Immature natural killer cell (primary cell): ENCODE data around the gene C16orf74. TPM values are rescaled to one million over a fixed set of nuclear protein-coding genes. Genes with fewer than 3 reads are reported as not detected.

Source experiments
- DNase-seq, 3 donors: peaks; one replicate each; pipeline ENCODE4 v3.0.0; 2022; ENCODE audit warnings: mixed read lengths in 1 of 3
- H3K27ac Mint-ChIP-seq, 6 donors: one replicate each; pipeline ENCODE4 v1.8.0; 2020; ENCODE audit warnings: mixed read lengths in 6 of 6, mild to moderate bottlenecking in 5 of 6, inconsistent platforms in 4 of 6, moderate library complexity in 3 of 6
- H3K27me3 Mint-ChIP-seq, 3 donors: one replicate each; pipeline ENCODE4 v1.8.0; 2020 to 2021; ENCODE audit warnings: low read depth in 3 of 3, mild to moderate bottlenecking in 3 of 3, mixed read lengths in 3 of 3, moderate library complexity in 3 of 3, inconsistent platforms in 1 of 3
- H3K36me3 Mint-ChIP-seq, 3 donors: one replicate each; pipeline ENCODE4 v1.8.0; 2020; ENCODE audit warnings: mixed read lengths in 3 of 3, inconsistent platforms in 2 of 3, mild to moderate bottlenecking in 2 of 3
- H3K4me1 Mint-ChIP-seq, 2 donors: one replicate each; pipeline ENCODE4 v1.8.0; 2020; ENCODE audit warnings: inconsistent platforms in 2 of 2, mild to moderate bottlenecking in 2 of 2, mixed read lengths in 2 of 2, moderate library complexity in 1 of 2
- H3K4me3 Mint-ChIP-seq, 5 donors: one replicate each; pipeline ENCODE4 v1.8.0; 2020; ENCODE audit warnings: mild to moderate bottlenecking in 5 of 5, mixed read lengths in 5 of 5, inconsistent platforms in 3 of 5, moderate library complexity in 3 of 5
- H3K9me3 Mint-ChIP-seq, 6 donors: one replicate each; pipeline ENCODE4 v1.8.0; 2020; ENCODE audit warnings: mild to moderate bottlenecking in 6 of 6, mixed read lengths in 6 of 6, inconsistent platforms in 4 of 6, moderate library complexity in 3 of 6
- polyA plus RNA-seq, 3 donors: library from polyadenylated mRNA; unstranded; fragments of 300-500 nt; fragmentation: Illumina TruSeq; gene quantifications; one replicate each; pipeline ENCODE4 v1.2.3, GENCODE V29; 2021

Gene C16orf74
- polyA plus RNA-seq, 3 donors from 2014 or later, result 5.0 to 9.0 (median 7.4) TPM

DNA sequence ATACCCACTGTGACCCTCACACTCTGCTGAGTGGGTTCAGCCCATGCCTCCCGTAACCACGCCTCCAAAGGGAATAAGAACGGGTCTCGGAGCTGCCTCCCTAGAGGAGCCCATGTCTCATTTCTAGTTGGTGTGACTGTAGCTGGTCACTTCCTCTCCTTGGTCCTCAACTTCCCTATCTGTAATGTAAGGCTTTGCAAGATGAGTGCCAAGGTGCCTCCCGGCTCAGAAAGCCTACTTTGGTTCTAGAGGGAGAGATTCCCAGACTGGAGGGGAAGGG is 20.8 kb downstream of the C16orf74 start:
- Mint-ChIP-seq H3K27ac (no peak overlapping the region), H3K4me3 (no peak overlapping the region), H3K4me1 (peaks cover 4 to 7% of the 10 kb centered on the region in 2 donors), H3K9me3 (no peaks in the 10 kb centered on the region), H3K27me3 (peaks cover 0 to 5% (median 3%) of the 10 kb centered on the region in 3 donors), H3K36me3 (peaks cover 0 to 6% (median 5%) of the 10 kb centered on the region in 3 donors)
- no peak for DNase-seq

DNA sequence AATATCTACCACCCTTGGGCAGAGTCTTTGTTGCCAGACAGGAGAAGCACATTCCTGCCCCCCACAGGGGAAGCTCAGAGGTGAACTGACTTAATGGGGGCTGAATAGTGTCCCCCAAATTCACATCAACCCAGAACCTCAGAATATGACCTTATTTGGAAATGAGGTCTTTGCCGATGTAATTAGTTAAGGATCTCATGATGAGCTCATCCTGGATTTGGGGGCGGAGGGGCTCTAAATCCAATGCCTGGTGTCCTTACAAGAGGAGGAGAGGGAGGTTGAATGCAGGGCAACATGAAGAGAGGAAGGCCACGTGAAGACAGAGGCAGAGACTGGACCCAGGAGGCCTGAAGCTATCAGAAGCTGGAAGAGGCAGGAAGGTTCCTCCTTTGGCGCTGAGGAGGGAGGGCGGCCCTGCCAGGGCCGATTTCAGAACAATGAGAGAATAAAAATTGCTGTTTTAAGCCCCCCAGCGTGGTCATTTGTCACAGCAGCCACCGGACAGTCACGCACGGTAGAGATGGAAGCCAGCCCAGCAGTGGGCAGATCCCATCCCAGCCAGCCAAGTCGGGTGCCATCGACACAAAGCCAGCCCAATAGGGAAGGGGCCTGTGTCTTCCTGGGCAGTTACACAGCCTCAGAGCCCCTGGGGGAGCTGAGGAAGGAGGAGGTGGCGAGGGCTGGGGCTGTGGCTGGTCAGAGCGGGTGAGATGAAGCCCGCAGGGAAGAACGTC is 21.3 kb downstream of the C16orf74 start:
- peaks cover 0 to 6% (median 5%) of the 10 kb centered on the region in 3 donors for H3K36me3 Mint-ChIP-seq
- H3K9me3 Mint-ChIP-seq, result no peaks in the 10 kb centered on the region
- peaks cover 0 to 2% of the 10 kb centered on the region in 2 donors for H3K4me1 Mint-ChIP-seq
- H3K27ac Mint-ChIP-seq, result no peak overlapping the region
- peaks cover 0 to 5% (median 3%) of the 10 kb centered on the region in 3 donors for H3K27me3 Mint-ChIP-seq
- no peak overlapping the region for H3K4me3 Mint-ChIP-seq
- DNase-seq, result no peak

DNA sequence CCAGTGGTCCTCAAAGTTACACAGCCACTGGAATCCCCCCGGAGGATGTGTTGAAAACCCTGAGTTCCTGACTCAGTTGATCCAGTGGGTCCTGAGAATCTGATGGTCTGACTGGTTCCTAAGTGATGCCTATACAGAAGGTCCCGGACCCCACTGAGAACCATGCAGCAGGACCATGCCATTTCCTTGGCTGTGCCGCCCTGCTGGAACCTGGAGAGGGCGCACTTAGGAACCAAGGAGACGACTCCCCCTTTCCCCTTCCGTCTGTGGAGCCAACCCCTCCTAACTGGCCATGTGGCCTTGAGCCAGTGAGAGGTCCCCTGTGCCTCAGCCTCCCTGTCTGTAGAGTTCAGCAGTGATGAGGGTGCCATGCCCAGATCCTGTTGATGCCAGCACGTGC is 22.0 kb downstream of the C16orf74 start:
- Mint-ChIP-seq H3K4me3 (no peak overlapping the region), H3K36me3 (peaks cover 0 to 6% (median 5%) of the 10 kb centered on the region in 3 donors), H3K9me3 (no peaks in the 10 kb centered on the region), H3K4me1 (no peaks in the 10 kb centered on the region), H3K27ac (peak overlapping the region in 1 of 6 donors; percentile 59), H3K27me3 (peaks cover 0 to 5% (median 3%) of the 10 kb centered on the region in 3 donors)
- DNase-seq, result no peak

DNA sequence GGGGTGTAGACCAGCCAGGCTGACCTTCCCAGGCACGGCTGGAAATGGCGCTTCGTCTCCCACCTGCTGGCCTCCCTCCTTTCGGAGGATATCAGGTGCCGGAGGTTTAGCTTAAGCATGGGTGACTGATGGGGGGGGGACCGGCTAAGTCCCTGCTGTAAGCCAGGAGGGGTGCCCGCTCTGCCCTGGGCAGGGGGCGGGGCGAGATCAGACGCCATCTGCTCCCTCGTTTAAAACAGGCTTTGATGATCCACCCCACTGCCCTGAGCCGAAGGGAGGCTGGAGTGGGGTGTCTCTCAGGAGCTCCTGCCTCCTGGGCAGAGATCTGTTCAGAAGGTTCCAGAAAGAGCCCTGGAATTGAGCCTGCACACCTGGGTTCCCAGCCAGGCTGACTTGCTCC is 26.0 kb downstream of the C16orf74 start:
- Mint-ChIP-seq H3K9me3 (no peaks in the 10 kb centered on the region), H3K27ac (no peak overlapping the region), H3K36me3 (peaks cover 0 to 6% (median 5%) of the 10 kb centered on the region in 3 donors), H3K4me1 (no peaks in the 10 kb centered on the region), H3K4me3 (no peak overlapping the region), H3K27me3 (peaks cover 0 to 5% (median 5%) of the 10 kb centered on the region in 3 donors)
- no peak for DNase-seq

DNA sequence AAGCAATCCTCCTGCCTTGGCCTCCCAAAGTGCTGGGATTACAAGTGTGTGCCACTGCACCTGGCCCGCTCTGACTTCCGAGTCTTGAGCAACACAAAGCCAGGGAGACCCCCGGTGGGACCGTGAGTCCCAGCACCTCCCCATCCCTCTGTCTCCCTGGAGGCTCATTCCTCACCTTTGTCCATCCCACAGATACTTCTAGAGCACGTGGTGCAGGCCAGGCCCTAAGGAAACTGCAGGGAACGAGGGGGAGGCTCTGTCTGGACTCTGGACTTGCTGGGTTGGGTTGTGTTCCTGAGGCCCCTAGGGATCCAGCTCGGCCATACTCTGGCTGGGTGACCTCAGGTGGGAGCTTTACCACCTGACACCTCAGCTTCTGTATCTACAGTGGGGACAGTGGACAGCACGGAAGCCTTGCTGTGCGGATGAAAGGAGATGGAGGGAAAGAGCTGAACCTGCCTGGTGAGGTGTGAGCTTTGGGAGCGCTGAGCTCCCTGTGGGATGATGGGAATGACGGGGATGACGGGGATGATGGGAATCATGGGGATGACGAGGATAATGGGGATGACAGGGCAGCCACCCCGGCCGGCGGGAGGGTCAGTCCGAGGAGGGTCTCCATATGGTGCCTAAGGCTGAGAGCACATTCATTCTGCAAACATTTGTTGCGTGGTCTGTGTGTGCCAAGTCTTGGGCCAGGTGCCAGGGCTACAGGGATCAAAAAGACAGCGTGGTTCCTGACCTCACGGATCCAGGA is 26.6 kb downstream of the C16orf74 start:
- H3K27ac Mint-ChIP-seq, result no peak overlapping the region
- no peaks in the 10 kb centered on the region for H3K4me1 Mint-ChIP-seq
- H3K36me3 Mint-ChIP-seq, result peaks cover 0 to 6% (median 5%) of the 10 kb centered on the region in 3 donors
- DNase-seq, result no peak
- no peaks in the 10 kb centered on the region for H3K9me3 Mint-ChIP-seq
- H3K27me3 Mint-ChIP-seq, result peaks cover 0 to 5% (median 3%) of the 10 kb centered on the region in 3 donors
- H3K4me3 Mint-ChIP-seq, result no peak overlapping the region

DNA sequence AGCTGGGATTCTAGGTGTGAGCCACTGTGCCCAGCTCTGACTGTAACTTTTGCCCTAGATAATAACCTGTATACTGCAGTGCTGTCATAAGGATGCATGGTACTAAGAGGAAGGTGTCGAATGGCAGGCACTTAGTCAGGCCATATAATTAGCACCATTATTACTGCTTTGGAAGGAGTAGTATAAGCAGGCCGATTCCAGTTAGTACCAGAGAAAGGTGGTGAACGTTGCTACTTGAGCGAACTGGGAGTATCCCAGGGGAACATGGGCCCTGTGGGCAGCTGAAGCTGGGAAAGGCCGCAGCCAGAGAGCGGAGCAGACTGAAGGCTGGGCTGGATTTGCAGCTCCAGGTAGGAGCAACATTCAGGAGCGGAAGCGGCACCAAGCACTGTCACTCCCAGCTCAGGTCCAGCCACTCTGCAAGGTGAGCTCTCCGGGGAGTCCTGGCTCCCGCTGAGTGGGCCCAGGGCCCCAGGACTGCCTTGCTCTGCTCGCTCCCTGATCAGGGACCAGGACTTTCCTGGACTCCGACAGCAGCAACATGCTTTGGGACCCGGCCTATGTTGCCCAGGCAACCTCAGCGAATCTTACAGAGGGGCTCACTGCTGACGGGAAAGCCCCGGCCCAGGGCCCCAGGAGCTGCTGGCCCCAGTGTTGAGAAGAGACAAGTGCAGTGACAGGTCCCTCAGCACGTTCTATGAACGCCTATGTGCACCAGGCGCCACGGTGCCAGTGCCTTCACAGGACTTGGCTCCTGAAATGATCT is 28.6 kb downstream of the C16orf74 start:
- Mint-ChIP-seq H3K27ac (no peak overlapping the region), H3K4me3 (no peak overlapping the region), H3K27me3 (peaks cover 0 to 5% (median 5%) of the 10 kb centered on the region in 3 donors), H3K36me3 (peaks cover 0 to 6% (median 5%) of the 10 kb centered on the region in 3 donors), H3K4me1 (no peaks in the 10 kb centered on the region), H3K9me3 (no peaks in the 10 kb centered on the region)
- no peak for DNase-seq

DNA sequence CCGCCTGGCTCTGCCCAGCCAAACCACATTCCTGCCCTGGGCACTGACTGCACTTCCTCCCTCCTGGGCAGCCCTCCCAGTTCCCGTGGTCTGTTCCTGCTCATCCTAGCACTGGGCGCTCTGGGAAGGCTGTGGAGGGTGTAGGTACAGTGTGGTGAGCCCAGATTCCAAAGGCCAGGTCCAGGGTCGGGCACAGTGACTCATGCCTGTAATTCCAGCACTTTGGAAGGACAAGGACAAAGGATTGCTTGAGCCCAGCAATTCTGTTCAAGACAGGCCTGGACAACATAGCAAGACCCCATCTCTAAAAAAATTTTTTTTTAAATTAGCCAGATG is 30.6 kb downstream of the C16orf74 start:
- Mint-ChIP-seq H3K36me3 (no peaks in the 10 kb centered on the region), H3K27ac (no peak overlapping the region), H3K27me3 (peaks cover 0 to 4% (median 2%) of the 10 kb centered on the region in 3 donors), H3K4me1 (peaks cover 3 to 4% of the 10 kb centered on the region in 2 donors), H3K4me3 (no peak overlapping the region), H3K9me3 (no peaks in the 10 kb centered on the region)
- no peak for DNase-seq

DNA sequence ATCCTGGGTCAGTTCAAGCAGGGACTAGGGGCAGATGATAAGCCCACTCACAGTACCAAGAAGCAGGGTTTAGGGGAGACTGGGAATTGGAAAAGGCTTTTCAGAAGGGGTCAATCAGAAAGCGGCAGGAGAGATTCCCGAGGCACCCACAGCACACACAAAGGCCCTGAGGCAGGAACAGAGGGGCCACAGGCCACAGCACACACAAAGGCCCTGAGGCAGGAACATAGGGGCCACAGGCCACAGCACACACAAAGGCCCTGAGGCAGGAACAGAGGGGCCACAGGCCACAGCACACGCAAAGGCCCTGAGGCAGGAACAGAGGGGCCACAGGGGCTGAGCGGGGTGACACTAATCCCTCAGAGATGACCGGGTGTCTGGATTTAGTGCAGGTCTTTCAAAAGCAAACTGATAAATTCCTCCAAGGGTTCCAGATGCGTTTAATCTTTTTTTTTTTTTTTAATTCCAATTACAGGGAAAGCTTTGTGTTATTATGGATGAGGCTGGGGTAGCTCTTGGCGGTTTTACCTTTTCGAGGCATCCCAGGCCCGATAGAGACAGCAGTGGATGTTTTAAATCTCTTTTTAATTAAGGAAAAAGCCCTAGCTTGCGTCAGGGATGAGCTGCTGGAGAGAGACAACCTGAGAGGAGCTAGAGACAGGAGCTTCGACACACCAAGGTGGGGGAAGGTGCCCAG is 31.1 kb downstream of the C16orf74 start:
- Mint-ChIP-seq H3K27ac (no peak overlapping the region), H3K27me3 (peaks cover 0 to 4% (median 2%) of the 10 kb centered on the region in 3 donors)
- DNase-seq, result no peak

DNA sequence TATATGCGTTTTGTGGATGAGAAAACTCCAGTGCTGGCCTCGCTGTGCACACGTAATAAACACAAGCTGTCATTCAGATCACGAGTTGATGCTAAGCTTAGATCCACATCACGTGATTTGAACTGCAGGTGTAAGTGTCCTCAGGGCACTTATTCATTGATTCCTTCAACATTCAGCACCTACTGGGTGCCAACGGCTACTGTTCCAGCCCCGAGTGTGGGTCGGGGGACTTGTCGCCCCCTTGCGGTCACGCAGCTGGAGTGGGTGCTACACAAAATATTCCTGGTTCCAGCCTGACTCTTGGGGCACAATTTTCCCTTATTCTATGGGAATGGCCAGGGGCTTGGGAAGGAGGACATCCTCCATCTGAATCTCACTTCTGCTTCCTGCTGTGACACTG is 32.2 kb downstream of the C16orf74 start:
- no peak for DNase-seq
- no peak overlapping the region for H3K4me3 Mint-ChIP-seq

More for the DNA sequence above, 31.1 kb downstream of the C16orf74 start:
- peaks cover 3 to 5% of the 10 kb centered on the region in 2 donors for H3K4me1 Mint-ChIP-seq
- H3K4me3 Mint-ChIP-seq, result no peak overlapping the region
- no peaks in the 10 kb centered on the region for H3K36me3 Mint-ChIP-seq
- no peaks in the 10 kb centered on the region for H3K9me3 Mint-ChIP-seq

DNA sequence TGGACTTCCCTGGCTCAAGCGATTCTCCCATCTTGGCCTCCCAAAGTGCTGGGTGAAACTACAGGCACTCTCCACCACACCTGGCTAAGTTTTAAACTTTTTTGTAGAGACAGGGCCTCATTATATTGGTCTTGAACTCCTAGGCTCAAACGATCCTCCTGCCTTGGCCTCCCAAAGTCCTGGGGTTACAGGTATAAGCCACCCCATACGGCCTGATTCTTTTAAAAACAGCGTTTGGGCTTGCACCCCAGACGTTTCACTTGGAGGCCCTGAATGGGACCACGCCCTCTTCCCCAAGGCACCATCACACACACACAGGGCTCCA is 32.8 kb downstream of the C16orf74 start:
- H3K4me3 Mint-ChIP-seq, result no peak overlapping the region
- no peaks in the 10 kb centered on the region for H3K36me3 Mint-ChIP-seq
- no peak overlapping the region for H3K27ac Mint-ChIP-seq
- DNase-seq, result no peak
- H3K9me3 Mint-ChIP-seq, result no peaks in the 10 kb centered on the region
- peaks cover 3 to 5% of the 10 kb centered on the region in 2 donors for H3K4me1 Mint-ChIP-seq
- peaks cover 0 to 4% (median 2%) of the 10 kb centered on the region in 3 donors for H3K27me3 Mint-ChIP-seq

More for the DNA sequence above, 32.2 kb downstream of the C16orf74 start:
- Mint-ChIP-seq H3K27me3 (peaks cover 0 to 4% (median 2%) of the 10 kb centered on the region in 3 donors), H3K27ac (no peak overlapping the region), H3K9me3 (no peaks in the 10 kb centered on the region), H3K36me3 (no peaks in the 10 kb centered on the region), H3K4me1 (peaks cover 3 to 5% of the 10 kb centered on the region in 2 donors)

DNA sequence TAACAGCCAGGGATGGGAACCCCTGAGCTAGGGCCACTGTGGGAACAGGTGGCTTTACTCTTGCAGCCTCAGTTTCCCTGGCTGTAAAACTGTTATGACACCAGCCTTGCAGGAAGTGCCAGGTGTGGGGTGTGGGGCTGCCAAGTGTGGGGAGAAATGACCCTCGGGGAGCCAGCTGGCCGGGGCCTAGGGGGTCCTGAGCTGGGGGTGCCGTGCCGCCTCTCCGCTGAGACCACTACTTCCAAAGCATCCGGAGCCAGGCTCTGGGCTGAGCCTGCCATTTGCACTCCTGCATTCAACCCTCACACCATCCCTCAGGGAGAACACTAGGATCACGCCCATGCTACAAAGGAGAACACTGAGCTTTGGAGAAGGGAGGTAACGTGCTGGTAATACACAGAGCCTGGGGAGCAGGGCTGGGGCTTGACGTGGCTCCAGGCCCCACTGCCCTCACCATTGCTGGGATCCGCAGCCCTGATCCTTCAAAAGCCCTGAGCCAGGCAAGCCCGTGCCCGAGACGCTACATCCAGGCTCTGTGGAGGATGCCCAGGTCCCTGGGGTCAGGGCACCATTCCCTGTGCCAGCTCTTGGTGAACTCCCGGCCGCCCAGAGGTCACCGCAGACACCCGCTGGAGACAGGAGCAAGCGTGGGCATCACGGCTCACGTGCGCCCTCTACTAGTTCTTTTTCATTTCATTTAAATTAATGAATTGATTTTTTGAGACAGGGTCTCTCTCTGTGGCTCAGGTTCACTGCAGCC is 33.3 kb downstream of the C16orf74 start:
- no peak overlapping the region for H3K27ac Mint-ChIP-seq
- peaks cover 0 to 3% (median 0%) of the 10 kb centered on the region in 3 donors for H3K36me3 Mint-ChIP-seq
- no peak overlapping the region for H3K4me3 Mint-ChIP-seq
- peaks cover 0 to 4% (median 2%) of the 10 kb centered on the region in 3 donors for H3K27me3 Mint-ChIP-seq
- H3K9me3 Mint-ChIP-seq, result no peaks in the 10 kb centered on the region
- H3K4me1 Mint-ChIP-seq, result peaks cover 3 to 5% of the 10 kb centered on the region in 2 donors
- peak; percentile 51 to 57 (median 55) for DNase-seq

DNA sequence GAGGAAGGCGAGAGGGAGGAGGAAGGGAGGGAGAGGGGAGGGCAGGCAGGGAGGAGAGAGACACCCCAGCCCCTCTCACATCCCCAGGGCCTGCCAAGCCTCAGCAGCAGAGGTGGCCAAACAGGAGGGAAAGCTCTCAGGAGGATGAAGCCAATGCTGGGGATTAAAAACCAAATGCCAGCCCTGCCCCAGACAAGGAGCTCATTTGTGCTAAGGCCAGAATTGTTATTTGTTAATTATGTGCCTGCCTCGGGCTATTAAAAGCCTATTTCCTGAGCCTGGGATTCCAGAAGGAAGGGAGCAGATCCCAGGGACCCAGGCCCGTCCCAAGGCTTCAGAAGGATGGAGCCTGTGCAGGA is 34.2 kb downstream of the C16orf74 start:
- H3K4me3 Mint-ChIP-seq, result no peak overlapping the region
- DNase-seq, result no peak
- H3K9me3 Mint-ChIP-seq, result peaks cover 0 to 3% (median 0%) of the 10 kb centered on the region in 6 donors
- H3K36me3 Mint-ChIP-seq, result peaks cover 0 to 3% (median 3%) of the 10 kb centered on the region in 3 donors
- no peak overlapping the region for H3K27ac Mint-ChIP-seq
- H3K27me3 Mint-ChIP-seq, result peaks cover 0 to 2% (median 2%) of the 10 kb centered on the region in 3 donors
- peaks cover 3 to 5% of the 10 kb centered on the region in 2 donors for H3K4me1 Mint-ChIP-seq
